GM12872 (cell line): ENCODE measurements around the gene MACROD2.
A peak's percentile ranks its signal among the peaks of the same experiment; 100 is the strongest.

Experiments
- TF ChIP-seq, protein P1 (sequence below): IDR thresholded peaks from 3 replicates; pipeline ENCODE4 v1.5.1; 2011; ENCODE audit warnings: low read depth, mild to moderate bottlenecking, low read length, moderate library complexity; ENCODE audit not compliant: insufficient read depth

The MACROD2 gene

DNA sequence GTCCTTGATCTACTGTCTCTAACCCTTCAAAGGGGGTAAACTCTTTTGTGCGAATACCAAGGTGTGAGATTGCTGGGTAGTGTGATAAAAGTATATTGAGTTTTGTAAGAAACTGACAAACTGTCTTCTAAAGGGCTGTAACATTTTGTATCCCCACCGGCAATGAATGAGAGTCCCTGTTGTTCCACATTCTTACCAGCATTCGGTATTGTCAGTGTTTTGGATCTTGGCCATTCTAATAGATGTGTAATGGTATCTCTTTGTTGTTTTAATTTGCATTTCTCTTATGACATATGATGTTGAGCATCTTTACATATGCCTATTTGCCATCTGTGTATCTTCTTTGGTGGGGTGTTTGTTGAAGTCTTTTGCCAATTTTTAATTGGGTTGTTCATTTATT is 1487.2 kb downstream of the MACROD2 start:
- TF ChIP-seq, protein P1, sequence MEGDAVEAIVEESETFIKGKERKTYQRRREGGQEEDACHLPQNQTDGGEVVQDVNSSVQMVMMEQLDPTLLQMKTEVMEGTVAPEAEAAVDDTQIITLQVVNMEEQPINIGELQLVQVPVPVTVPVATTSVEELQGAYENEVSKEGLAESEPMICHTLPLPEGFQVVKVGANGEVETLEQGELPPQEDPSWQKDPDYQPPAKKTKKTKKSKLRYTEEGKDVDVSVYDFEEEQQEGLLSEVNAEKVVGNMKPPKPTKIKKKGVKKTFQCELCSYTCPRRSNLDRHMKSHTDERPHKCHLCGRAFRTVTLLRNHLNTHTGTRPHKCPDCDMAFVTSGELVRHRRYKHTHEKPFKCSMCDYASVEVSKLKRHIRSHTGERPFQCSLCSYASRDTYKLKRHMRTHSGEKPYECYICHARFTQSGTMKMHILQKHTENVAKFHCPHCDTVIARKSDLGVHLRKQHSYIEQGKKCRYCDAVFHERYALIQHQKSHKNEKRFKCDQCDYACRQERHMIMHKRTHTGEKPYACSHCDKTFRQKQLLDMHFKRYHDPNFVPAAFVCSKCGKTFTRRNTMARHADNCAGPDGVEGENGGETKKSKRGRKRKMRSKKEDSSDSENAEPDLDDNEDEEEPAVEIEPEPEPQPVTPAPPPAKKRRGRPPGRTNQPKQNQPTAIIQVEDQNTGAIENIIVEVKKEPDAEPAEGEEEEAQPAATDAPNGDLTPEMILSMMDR = no peak

DNA sequence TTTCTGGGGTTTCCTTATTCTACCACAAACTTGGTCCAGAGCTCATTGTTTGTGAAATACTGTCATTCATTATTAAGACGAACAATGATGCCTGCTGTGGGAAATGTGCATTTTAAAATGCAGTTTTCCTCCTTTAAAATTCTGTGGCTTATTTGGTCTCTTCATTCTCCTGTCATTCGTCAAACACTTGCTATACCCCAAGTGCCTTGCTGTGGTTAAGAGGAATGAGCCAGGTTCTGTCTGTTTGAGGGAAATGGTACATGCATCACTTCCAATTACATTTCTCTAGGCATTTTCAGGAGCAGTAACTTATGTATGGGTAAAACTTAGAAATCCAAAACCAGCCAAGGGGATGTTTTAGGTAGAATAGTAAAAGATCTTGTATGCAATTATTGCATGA is 1490.2 kb downstream of the MACROD2 start:
- TF ChIP-seq, protein P1 = no peak

DNA sequence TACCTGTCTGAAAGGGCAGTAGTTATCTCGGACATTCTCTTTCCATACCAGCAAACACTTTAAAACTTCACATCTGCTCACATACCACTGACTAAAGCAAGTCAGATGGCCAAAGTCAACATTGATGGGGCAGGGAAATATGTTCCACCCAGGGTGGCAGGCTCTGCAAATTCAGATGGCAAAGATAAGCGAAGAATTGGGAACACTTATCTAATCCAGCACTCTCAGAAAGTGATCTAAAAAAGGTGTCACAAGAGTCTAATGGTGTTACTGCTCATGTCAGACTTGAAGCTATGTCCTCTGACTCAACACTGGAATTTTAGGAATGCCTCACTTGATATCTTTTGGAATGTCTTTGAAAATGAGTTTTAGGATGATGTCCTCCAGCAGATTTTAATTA is 1491.7 kb downstream of the MACROD2 start:
- TF ChIP-seq, protein P1 = no peak

DNA sequence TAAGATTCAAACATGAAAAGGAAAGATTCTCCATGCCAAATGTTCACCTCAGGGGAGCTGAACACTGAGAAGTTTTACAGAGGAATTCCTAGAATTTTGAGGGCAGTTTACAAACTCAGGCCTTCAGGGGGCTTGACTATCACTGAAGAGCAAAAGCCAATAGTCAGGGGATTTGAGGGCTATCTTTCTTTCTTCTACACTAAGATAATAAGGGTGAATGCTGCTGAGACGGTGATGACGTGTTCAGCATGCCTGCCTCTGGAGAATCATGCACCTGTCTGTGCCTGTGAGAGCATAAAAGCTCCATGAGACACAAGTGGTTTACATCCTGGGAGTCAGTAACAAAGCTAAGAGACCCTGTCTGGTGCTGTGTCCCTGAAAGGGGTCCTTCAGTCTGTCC is 1492.4 kb downstream of the MACROD2 start:
- TF ChIP-seq, protein P1 = no peak

DNA sequence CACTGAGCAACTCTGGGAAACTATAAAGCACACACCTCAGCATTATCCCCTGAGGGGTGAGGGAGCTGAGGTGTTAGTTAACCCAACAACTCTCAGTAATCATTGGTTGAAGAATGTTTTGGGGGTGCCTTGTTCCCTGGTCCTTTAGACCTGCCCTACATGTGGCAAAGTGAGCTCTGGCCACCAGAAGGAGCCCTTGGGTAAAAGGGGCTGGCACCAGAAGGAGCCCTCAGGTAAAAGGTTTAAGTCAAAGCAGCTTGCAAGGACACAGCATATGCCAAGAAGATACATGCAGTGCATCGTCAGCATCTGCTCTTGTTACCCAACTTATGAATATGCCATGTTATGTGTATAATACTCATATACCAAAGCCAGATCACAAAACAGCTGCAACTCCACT is 1496.3 kb downstream of the MACROD2 start:
- TF ChIP-seq, protein P1 = peak; percentile 36; the same call in 2 of the 3 replicates

DNA sequence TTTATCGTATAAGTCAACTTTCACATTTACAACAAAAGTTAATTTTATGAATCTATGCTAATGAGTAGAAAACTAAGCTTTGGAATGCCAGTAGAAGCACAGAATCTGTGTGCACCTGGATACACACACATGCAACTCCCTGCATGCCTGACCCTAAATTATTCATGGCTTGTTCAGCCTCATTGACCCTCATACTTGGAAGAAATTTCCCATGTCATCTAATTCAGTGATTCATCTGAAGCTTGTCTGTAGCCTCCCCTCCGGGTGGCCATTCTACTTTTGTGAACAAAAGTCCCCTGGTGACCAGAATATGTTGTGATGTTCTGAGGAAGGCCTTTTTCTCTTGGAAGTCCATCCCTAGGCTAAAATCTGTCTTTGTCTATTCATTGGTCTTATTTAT is 1499.5 kb downstream of the MACROD2 start:
- TF ChIP-seq, protein P1 = no peak

DNA sequence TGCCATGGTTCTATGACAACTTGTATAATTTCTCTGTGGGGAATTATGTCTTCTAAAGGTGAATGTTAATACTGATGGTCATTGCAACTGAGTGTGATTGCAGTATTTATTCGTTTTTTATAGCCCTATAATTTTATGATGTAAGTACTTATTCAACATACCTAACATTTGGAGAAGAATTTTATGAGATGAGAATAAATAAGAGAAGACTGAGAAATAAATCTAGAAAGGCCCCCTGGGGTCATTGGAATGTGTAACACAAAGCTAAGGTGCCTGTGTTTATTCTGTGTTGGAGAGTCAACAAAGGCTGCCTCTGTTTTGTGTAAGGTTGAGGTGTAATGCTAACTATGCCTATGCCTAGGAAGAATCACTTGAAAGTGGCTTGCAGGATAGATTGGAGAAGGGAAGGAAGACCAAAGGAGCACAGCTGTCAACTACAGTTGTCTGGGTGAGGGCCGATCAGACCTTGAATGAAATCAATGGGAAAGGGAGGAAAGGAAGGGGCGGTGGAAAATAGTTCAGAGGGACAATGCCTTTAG is 1501.3 kb downstream of the MACROD2 start:
- TF ChIP-seq, protein P1 = no peak

DNA sequence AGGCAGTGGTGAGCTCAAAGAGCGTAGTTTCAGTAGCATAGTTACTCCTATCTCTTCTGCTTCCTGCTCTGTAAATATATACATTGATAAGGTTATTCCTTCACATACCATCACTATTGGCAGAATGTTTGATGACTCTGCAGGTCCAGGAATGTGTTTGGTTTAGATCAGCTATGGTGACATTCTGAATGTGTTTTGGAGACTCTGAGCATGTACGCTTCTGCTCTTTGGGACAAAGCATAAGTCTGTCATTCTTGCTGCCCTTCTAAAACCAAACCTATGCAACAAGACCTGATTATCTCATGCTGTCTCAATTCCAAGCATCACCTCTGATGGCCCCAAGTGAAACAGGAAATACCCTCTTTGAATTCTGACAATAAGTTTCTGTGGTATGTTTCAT is 1503.6 kb downstream of the MACROD2 start:
- TF ChIP-seq, protein P1 = no peak
